Lower leg skin (tissue), 3 donors: ENCODE results near the gene CGB5.
"Not testable (repeated sequence)": the region's sequence is repeated elsewhere in the genome, so short reads cannot be mapped to it uniquely, and the experiment has no call there.

ENCODE experiments used
- POLR2A ChIP-seq, 2 donors: fragments of 450-650 bp; IDR thresholded peaks; one replicate each; pipeline ENCODE4 v1.6.1; 2016 to 2017; ENCODE audit warnings: antibody characterized with exemption in 2 of 2, mild to moderate bottlenecking in 1 of 2, moderate library complexity in 1 of 2
- TF ChIP-seq, protein P1 (sequence below), 3 donors: fragments of 450-650 bp; IDR thresholded peaks; one replicate each; pipeline ENCODE4 v1.5.1; 2016; ENCODE audit warnings: antibody characterized with exemption in 3 of 3, mild to moderate bottlenecking in 3 of 3, moderate library complexity in 2 of 3

DNA sequence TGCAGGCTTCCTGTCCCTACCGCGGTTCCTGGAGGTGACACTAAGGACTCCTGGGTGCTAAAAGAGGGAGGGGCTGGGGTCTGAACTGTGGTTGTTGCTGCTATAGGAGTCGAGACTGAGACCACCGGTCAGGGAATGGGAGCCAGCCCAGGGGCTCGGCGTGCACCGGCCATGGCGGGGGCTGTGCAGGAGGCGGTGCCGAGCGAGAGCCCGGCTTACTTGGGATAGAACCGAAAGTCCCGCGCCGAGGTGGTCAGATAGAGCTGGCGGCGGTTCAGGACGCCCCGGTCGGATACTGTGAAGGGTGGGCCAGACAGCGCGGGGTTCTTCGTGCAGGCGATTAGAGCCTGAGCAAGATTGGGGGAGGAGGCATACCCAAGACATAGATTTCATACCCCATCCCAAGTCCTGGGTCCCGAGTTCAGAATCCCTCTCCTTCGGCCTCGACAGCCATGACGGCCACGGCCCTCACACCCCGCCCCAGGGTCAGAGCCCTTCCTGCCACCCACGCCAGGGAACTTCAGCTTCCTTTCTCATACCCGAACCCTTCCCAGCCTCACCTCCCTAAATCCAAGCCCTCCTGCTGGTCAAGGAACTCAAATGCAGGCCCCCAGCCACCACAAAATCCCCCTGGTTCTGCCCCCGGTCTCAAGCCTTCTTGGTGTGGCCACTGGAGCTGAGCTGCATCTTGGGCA is 13.4 kb downstream of the CGB5 start:
- TF ChIP-seq, protein P1, sequence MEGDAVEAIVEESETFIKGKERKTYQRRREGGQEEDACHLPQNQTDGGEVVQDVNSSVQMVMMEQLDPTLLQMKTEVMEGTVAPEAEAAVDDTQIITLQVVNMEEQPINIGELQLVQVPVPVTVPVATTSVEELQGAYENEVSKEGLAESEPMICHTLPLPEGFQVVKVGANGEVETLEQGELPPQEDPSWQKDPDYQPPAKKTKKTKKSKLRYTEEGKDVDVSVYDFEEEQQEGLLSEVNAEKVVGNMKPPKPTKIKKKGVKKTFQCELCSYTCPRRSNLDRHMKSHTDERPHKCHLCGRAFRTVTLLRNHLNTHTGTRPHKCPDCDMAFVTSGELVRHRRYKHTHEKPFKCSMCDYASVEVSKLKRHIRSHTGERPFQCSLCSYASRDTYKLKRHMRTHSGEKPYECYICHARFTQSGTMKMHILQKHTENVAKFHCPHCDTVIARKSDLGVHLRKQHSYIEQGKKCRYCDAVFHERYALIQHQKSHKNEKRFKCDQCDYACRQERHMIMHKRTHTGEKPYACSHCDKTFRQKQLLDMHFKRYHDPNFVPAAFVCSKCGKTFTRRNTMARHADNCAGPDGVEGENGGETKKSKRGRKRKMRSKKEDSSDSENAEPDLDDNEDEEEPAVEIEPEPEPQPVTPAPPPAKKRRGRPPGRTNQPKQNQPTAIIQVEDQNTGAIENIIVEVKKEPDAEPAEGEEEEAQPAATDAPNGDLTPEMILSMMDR (IDR thresholded peaks at IDR 0.05): not testable (repeated sequence)
- not testable (repeated sequence) for TF ChIP-seq POLR2A (IDR thresholded peaks at IDR 0.05)
